Embryonic facial prominence (tissue), 1 donor: Measurements from ENCODE around the gene NCCRP1.

Experiments
- DNase-seq: peaks from one replicate; pipeline ENCODE4 v3.0.0-alpha.2; 2016; ENCODE audit errors: extremely low spot score

NCCRP1 gene

DNA sequence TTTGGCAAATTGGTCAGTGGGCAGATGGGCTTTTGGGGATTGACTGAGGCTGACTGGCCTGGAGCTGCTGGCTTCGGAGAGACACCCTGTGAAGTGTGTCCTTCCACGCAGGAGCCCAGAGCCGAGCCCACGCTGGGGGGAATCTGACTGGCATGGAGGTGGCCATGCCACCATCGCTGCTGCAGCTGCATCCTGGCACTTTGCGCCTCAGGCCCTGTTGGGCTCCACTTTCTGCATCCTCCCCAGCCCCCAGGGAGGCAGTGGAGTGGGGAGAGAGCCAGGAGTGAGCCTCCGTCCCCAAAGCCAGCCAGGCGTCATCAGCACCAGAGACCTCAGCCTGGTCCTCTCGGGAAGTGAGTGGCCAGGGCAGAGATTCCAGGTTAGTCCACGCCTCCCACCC lies 17.0 kb upstream of the NCCRP1 start:
- no peak for DNase-seq

DNA sequence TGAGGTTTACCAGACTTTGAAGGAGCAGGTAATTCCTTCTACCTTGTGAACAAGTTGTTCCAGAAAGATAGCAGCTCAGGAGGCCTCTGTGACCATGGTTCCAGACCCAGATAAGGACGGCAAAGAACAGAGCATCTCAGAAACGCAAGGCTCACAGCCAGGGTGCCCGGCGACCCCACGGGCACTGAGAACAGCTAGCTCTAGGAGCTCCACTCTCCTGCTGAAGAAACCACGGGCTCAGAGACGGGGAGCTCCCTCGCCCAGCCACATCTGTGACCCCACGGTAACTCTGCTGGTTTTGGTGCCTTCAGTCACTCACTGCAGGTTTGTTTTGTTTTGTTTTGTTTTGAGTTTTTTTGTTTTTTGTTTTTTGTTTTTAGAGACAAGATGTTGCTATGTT lies 16.0 kb upstream of the NCCRP1 start:
- DNase-seq, result no peak

GRCh38 chr19:39181500-39182173 lies 15.1 kb upstream of the NCCRP1 start:
- DNase-seq, result no peak

GRCh38 chr19:39182174-39182505 lies 14.6 kb upstream of the NCCRP1 start:
- DNase-seq, result no peak

DNA sequence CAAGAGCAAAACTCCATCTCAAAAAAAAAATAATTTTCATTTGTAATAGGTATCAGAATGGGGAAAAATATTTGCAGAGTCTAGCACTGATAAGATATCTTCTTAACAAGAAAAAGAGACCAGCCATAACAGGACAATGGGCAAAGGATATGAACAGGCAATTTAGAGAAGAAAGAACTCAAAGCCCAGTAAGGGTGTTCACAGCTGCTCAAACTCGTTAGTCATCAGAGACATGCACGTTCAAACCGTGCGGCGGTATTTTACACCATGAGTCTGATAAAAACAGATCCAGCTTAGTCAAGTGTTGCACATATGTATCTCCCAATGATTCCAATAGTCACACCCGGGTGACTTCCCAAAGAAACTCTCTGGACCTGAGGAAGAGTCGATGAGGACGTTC lies 13.7 kb upstream of the NCCRP1 start:
- no peak for DNase-seq

GRCh38 chr19:39186391-39186790 lies 10.4 kb upstream of the NCCRP1 start:
- DNase-seq, result no peak

DNA sequence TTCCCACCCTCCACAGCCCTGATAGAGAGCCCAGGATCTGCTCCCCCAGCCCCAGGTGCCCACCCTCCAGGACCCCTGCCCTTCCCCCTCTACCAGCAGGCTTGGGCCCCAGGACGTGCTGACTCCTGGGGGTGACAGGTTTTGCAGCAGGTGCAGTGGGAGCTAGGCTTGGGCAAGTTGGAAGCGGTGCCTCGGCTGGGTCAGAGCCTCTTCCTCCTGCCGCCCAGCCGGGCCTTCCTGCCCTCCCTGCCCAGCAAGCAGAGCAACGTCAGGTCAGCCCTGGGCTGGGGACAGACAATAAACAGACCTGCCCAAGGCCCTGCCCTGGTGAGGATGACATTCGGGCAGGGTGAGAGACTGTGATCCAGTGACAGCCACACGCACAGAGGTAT lies 9.2 kb upstream of the NCCRP1 start:
- DNase-seq, result no peak

- DNase-seq, result no peak
Observed at GRCh38 chr19:39188960-39189359, 7.8 kb upstream of the NCCRP1 start.

- DNase-seq, result no peak
Observed at GRCh38 chr19:39190768-39191167, 6.0 kb upstream of the NCCRP1 start.

DNA sequence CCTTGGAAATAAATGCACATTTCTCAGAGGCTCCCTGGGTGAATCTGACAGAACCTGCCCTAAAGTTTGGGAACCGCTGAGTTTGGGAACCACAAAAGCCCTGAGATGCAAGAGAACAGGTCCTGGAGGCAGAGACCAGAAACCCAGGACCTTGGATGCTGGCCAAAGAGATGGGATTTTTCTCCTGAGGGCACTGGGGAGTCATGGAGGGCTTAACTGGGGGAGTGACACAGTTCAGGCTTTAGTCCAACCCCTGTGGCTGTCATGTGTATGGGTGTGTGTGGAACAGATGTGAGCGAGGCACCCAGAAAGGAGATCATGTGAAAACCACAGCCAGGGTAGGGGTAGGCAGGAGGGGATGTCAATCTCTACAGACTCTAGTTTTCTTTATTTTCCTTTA lies 3.9 kb upstream of the NCCRP1 start:
- no peak for DNase-seq

DNA sequence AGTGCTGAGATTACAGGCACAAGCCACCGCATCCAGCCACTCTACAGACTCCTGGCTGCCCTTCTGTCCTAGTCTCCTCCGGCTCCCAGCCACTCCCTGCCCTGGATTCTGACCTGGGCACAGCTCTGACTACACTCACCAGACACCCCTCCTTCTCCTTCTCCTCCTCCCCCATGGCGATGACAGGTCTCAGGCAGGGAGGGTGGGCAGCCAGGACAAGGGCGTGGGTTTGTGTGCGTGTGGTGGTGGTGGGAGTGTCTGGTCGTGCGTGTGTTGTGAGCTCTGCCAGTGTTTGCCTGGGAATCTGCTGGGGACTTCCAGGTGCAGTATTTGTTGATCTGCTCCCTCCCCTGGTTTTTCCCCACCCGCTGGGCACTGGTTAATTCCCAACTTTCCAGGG lies 3.0 kb upstream of the NCCRP1 start:
- DNase-seq, result no peak

- DNase-seq, result no peak
Observed at GRCh38 chr19:39194832-39195542, 1.8 kb upstream of the NCCRP1 start.

GRCh38 chr19:39195755-39196154 lies 1.0 kb upstream of the NCCRP1 start:
- no peak for DNase-seq

- DNase-seq, result no peak
Observed at GRCh38 chr19:39196320-39196719, 444 bp upstream of the NCCRP1 start.

GRCh38 chr19:39197808-39198207 lies 1.0 kb downstream of the NCCRP1 start:
- DNase-seq, result no peak

DNA sequence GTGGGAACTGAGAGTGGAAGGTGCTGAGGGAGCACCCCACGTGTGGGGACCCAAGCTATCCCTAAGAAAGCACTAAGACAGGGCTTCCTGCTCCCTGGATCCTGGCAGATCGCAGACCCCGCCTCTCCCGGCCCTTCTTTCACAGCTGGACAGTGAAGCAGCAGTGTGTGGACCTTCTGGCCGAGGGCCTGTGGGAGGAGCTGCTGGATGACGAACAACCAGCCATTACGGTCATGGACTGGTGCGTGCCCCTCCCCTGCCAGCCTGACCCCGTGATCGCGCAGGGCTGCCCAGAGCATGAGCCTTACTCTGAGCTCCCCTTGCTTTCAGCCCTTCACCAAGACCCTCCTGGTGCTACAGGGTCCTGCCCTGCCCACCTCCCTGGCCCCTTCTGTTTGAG lies 2.3 kb downstream of the NCCRP1 start:
- no peak for DNase-seq

DNA sequence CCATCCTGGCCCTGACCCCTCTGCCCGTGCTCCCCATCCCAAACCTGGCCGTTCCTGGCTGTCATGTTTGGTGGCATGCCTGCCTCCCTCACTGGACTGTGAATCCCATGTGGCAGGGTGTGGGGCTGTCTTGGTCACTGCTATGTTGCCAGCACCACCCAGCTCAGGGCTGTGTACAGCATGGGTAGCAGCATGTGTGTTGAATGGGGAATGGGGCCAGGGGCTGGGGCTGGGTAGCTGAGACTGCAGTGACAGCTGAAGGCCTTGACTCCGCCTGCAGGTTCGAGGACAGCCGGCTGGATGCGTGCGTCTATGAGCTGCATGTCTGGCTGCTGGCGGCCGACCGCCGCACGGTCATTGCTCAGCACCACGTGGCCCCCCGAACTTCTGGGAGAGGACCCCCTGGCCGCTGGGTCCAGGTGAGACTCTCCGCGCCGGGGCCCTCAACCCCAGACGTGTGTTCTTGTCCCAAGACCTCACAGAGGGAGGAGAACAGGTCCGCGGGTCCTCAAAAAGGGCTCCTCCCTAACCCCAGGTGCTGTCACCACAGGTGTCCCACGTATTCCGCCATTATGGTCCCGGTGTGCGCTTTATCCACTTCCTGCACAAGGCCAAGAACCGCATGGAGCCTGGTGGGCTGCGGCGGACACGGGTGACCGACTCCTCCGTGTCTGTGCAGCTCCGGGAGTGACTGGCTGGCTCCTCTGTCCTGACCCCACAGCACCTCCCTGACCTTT lies 3.5 kb downstream of the NCCRP1 start:
- DNase-seq, result no peak

DNA sequence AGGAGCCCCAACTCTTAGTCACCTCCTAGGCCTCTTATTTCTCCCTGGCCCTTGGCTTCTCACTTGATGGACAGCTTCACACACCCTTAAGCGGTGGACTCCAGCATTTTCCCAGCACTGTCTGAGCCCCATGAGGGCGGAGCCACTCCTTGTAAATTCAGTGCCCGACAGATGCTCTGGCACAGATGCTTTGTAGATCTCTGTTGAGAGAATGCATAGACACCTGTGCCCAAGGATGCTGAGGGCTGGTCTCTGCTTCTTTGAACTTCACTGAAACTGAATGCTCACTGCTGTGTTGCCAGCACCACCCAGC lies 4.0 kb downstream of the NCCRP1 start:
- DNase-seq, result no peak

DNA sequence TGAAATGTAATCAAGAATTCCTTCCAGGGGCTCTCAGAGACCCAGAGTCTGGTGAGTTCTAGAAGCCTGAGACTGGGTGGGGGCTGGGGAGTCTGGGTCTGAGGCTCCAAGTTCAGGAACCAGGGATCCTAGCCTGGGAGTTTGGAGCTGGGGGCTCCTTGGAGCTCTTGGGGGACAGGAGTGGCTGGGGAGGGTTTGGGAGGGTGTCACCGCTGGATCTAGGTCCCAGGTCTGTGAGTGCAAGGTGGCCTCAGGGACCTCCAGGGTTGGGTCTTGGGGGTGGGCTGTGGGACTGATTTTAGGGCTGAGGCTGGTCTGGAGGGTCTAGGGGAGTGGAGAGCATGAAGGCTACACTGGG lies 6.2 kb downstream of the NCCRP1 start:
- no peak for DNase-seq

DNA sequence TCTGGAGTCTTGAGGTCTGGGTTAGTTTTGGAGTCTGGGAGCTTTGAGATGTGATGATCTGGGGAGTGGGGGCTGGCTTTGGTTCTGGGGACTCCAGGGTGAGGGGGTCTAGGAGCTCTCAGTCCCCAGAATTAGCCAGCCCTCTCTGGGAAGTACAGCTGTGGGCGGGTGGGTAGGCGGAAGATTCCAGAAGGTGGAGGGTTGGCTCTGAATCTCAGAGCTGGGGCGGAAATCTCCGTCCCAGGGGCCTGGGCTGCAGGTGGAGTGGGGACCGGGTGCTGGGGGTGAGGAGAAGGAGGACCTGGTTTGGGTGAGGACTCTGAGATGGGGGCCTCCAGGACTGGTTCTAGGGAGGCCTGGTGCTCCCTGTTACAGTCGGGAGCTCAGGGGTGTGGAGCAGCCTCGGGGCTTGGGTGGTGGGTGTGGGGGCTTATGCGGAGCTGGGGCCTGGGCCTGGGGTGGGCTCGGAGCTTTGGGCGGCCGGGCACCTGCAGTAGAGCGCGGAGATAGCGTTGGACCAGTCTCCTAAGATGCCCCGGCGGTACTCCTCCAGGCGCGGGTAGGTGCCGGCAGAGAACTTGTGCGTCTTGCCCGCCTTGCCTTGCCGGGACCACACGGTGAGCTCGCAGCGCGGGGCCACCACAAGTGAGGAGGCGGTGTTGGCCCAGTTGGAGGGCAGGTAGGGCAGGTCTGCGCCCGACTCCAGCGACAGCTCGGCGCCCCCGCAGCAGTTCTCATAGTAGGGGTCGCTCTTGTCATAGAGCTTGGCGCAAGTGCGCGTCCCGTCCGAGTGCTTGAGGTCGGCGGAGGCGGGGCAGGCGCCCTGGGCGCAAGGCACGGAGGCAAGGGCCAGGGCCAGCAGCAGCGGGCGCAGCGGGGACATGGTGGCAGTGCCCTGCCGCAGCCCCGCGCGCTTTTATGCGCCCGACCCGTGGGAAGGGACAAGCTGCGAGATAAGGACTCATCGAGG lies 6.9 kb downstream of the NCCRP1 start, which contains the start of gene SYCN:
TSS of gene SYCN (minus strand) at position 892 of the 970 bp plus-strand sequence. CDS start at position 883, 9 bp downstream.
- DNase-seq, result no peak

- no peak for DNase-seq
Observed at GRCh38 chr19:39205449-39205764, 8.6 kb downstream of the NCCRP1 start.

DNA sequence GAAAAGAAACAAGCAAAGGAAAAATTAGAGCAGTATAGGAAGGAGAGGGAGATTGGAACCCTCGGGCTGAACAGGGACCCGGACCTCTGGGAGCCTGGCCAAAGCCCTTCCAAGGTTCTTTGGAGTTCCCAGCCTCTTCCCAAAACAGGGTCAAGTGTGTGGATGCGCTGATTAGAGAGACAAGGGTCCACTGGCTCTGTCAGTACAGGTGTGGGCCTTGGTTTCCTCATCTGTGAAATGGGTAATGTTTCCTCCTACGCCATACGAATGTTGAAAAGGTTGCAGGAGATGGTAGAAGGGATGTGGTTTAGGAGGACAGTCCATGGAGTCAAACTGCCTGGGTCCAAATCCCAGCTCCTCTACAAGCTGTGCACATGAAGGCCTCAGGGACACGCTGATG lies 9.4 kb downstream of the NCCRP1 start:
- DNase-seq, result no peak
